CD4-positive, alpha-beta T cell (primary cell): ENCODE measurements around the gene CORO1C. TPM values are rescaled to one million over a fixed set of nuclear protein-coding genes. Genes with fewer than 3 reads are reported as not detected.
A peak's percentile ranks its signal among the peaks of the same experiment; 100 is the strongest.

Source experiments
- ATAC-seq: fragments of 200-7000 bp; cut with Tn5 transposase; one replicate; pipeline ENCODE4 v1.10.0; 2022; ENCODE audit warnings: mild to moderate bottlenecking; ENCODE audit not compliant: poor library complexity
- CTCF ChIA-PET: fragments of 350-600 bp; sonication (Branson Sonifier 250); formaldehyde crosslinking; loops from one replicate; lab custom pipeline; 2021; ENCODE audit warnings: antibody characterized with exemption, inconsistent platforms; lab: Charles Lee
- POLR2A ChIA-PET: fragments of 350-600 bp; sonication (Branson Sonifier 250); formaldehyde crosslinking; loops from one replicate; lab custom pipeline; 2021; ENCODE audit warnings: antibody characterized with exemption, inconsistent platforms; lab: Charles Lee
- DNase-seq, 14 experiments: peaks; one replicate each; pipeline ENCODE4 v3.0.0-alpha.2; 2013 to 2020; ENCODE audit warnings: mixed read lengths in 2 of 14
- H3K27ac ChIP-seq, 2 donors: one replicate each; pipeline versions ENCODE4 v1.5.1 to v1.7.0; 2013; ENCODE audit warnings: low read length in 2 of 2, low read depth in 1 of 2, mild to moderate bottlenecking in 1 of 2
- H3K27me3 ChIP-seq, 2 experiments: 1 replicate in 1 of 2; 2 replicates in 1 of 2; pipeline versions ENCODE4 v1.6.1 to v1.7.0; 2013; ENCODE audit warnings: low read length in 2 of 2, control low read depth in 1 of 2, mild to moderate bottlenecking in 1 of 2, moderate library complexity in 1 of 2; ENCODE audit not compliant: insufficient read depth in 2 of 2, control insufficient read depth in 1 of 2
- H3K36me3 ChIP-seq: one replicate; pipeline ENCODE4 v1.6.1; 2013; ENCODE audit warnings: low read length, control low read depth; ENCODE audit not compliant: insufficient read depth
- H3K4me1 ChIP-seq: one replicate; pipeline ENCODE4 v1.6.1; 2013; ENCODE audit warnings: low read length, control low read depth; ENCODE audit not compliant: insufficient read depth
- H3K4me3 ChIP-seq: one replicate; pipeline ENCODE4 v1.5.1; 2013; ENCODE audit warnings: mild to moderate bottlenecking, low read length, moderate library complexity
- H3K9me3 ChIP-seq, 2 experiments: 1 replicate in 1 of 2; 2 replicates in 1 of 2; pipeline versions ENCODE4 v1.6.1 to v1.7.0; 2013; ENCODE audit warnings: low read length in 2 of 2, mild to moderate bottlenecking in 2 of 2, control low read depth in 1 of 2, moderate library complexity in 1 of 2; ENCODE audit not compliant: control insufficient read depth in 1 of 2, insufficient read depth in 1 of 2
- H3K27ac Mint-ChIP-seq: one replicate; pipeline ENCODE4 v1.8.0; 2020; ENCODE audit warnings: mixed read lengths
- H3K27me3 Mint-ChIP-seq: one replicate; pipeline ENCODE4 v1.8.0; 2021; ENCODE audit warnings: mixed read lengths
- H3K36me3 Mint-ChIP-seq: one replicate; pipeline ENCODE4 v1.8.0; 2021; ENCODE audit warnings: low read depth, mixed read lengths
- H3K4me1 Mint-ChIP-seq: one replicate; pipeline ENCODE4 v1.8.0; 2021; ENCODE audit warnings: low read depth, mixed read lengths
- H3K4me3 Mint-ChIP-seq: one replicate; pipeline ENCODE4 v1.8.0; 2020; ENCODE audit warnings: mild to moderate bottlenecking, mixed read lengths
- H3K9me3 Mint-ChIP-seq: one replicate; pipeline ENCODE4 v1.8.0; 2020; ENCODE audit warnings: mixed read lengths
- CTCF ChIP-seq: fragments of 200-600 bp; IDR thresholded peaks from one replicate; pipeline ENCODE4 v1.8.0; 2022; ENCODE audit warnings: antibody characterized with exemption, mild to moderate bottlenecking
- intact Hi-C, 2 experiments: fragments of 100-400 bp; cut with DNase I in 1 of 2; cut with micrococcal nuclease in 1 of 2; formaldehyde crosslinking; loops; one replicate each; pipeline versions ENCODE4 v1.15.1 to v1.9.0; 2023 to 2025; cut with DNase I, micrococcal nuclease
- total RNA-seq, 174 experiments: library from RNA in 2 of 174; stranded (reverse) in 2 of 174; gene quantifications; one replicate each; pipeline ENCODE4 v1.2.3 and lab custom pipeline; 2021 to 2026

Gene CORO1C
- total RNA-seq, 2 experiments from 2014 or later, result 6.7 to 7.4 TPM

GRCh38 chr12:108645686-108646599, 85.4 kb downstream of the CORO1C start:
- peak overlapping the region; percentile 68 for H3K4me3 Mint-ChIP-seq
- ChIA-PET CTCF (interaction anchor here (1.7 to 2.3 kb wide), 5 partner anchors 11 to 158 kb away, joined by 5 to 16 read pairs (median 8); partner anchors contain the start of gene SELPLG), POLR2A (interaction anchor here (0.8 to 4.4 kb wide), 11 partner anchors 12 to 211 kb away, joined by 3 to 70 read pairs (median 4); partner anchors contain the start of genes ISCU, SART3, SELPLG and SSH1)
- Histone ChIP-seq H3K9me3 (no peaks in the 10 kb centered on the region), H3K27me3 (no peaks in the 10 kb centered on the region), H3K4me1 (peaks cover 32% of the 10 kb centered on the region), H3K36me3 (no peaks in the 10 kb centered on the region), H3K4me3 (no peak overlapping the region), H3K27ac (peak overlapping the region in 1 of 2 donors; percentile 18)
- no peaks in the 10 kb centered on the region for H3K9me3 Mint-ChIP-seq
- no peaks in the 10 kb centered on the region for H3K36me3 Mint-ChIP-seq
- H3K27me3 Mint-ChIP-seq, result no peaks in the 10 kb centered on the region
- ATAC-seq (peak; percentile 29), DNase-seq (no peak)
- intact Hi-C loops, result no loop called here
- no peak for TF ChIP-seq CTCF
- H3K4me1 Mint-ChIP-seq, result peaks cover 31% of the 10 kb centered on the region
- H3K27ac Mint-ChIP-seq, result peak overlapping the region; percentile 80

GRCh38 chr12:108644811-108645120, 86.6 kb downstream of the CORO1C start:
- Mint-ChIP-seq H3K27ac (peak overlapping the region; percentile 80), H3K36me3 (no peaks in the 10 kb centered on the region), H3K27me3 (no peaks in the 10 kb centered on the region), H3K9me3 (no peaks in the 10 kb centered on the region), H3K4me1 (peaks cover 31% of the 10 kb centered on the region), H3K4me3 (no peak overlapping the region)
- intact Hi-C loops, result no loop called here
- DNase-seq (no peak), ATAC-seq (no peak)
- no peaks in the 10 kb centered on the region for H3K27me3 ChIP-seq
- H3K36me3 ChIP-seq, result no peaks in the 10 kb centered on the region
- H3K4me1 ChIP-seq, result peaks cover 36% of the 10 kb centered on the region
- no peak overlapping the region for H3K4me3 ChIP-seq
- TF ChIP-seq CTCF, result no peak
- ChIA-PET POLR2A (interaction anchor here (4.4 kb wide), 1 partner anchor 11 kb away, joined by 70 read pairs; the partner anchor contains the start of gene SELPLG), CTCF (interaction anchor here (1.2 kb wide), 1 partner anchor 20 kb away, joined by 5 read pairs; no protein-coding TSS in a partner anchor)
- no peak overlapping the region for H3K27ac ChIP-seq
- H3K9me3 ChIP-seq, result no peaks in the 10 kb centered on the region

DNA sequence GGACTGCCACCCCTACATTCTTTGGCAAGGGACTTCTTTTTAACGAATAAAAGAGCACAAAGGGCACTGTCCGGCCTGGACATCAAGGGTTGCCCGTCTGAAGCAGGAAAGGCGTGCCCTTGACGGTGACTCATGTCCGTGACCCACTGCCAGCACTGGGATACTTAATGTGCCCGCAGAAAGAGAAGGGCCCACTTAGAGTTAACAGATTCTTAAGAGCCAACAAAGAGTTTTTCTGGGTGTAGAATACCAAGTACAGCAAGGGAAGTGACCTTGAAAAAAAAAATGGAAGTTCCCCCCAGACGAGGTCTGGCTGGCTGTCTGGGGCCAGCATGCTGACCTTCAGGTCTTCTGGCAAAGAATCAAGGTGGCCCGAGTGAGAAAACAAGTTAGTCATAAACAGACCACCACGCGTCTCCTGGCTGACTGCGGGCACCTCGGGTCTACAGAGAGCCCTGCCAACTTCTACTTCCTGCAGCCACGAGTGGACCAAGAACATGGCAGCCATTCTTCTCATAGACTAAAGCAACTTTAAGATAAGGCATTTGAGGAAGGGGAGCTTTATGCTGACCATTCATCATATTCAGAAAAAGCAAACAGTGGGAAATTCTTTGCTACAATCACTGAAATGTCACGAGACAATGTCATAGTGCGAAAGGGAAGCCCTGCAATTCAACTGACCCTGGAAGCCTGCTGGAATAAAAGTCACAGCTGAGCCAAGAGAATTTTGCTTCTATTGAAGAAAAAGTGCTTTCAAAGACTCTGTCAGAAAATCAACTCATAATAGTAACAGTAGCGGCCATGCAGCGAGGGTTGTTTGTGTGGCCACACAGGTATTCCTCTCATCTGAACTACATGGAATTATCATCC, 87.1 kb downstream of the CORO1C start:
- no peak for DNase-seq
- H3K27me3 ChIP-seq, result no peaks in the 10 kb centered on the region
- ATAC-seq, result no peak
- CTCF ChIA-PET, result interaction anchor here (1.2 kb wide), 1 partner anchor 21 kb away, joined by 5 read pairs; no protein-coding TSS in a partner anchor
- no peak overlapping the region for H3K4me3 ChIP-seq
- POLR2A ChIA-PET, result interaction anchor here (4.4 kb wide), 1 partner anchor 10 kb away, joined by 70 read pairs; the partner anchor contains the start of gene SELPLG
- Mint-ChIP-seq H3K36me3 (no peaks in the 10 kb centered on the region), H3K4me1 (peaks cover 31% of the 10 kb centered on the region), H3K4me3 (no peak overlapping the region), H3K27me3 (no peaks in the 10 kb centered on the region), H3K9me3 (no peaks in the 10 kb centered on the region), H3K27ac (no peak overlapping the region)
- no peaks in the 10 kb centered on the region for H3K9me3 ChIP-seq
- no peak overlapping the region for H3K27ac ChIP-seq
- peaks cover 36% of the 10 kb centered on the region for H3K4me1 ChIP-seq
- intact Hi-C loops, result no loop called here
- no peaks in the 10 kb centered on the region for H3K36me3 ChIP-seq
- no peak for TF ChIP-seq CTCF
